ENCODE data around the gene PTPRG. TPM values are rescaled to one million over a fixed set of nuclear protein-coding genes. Genes with fewer than 3 reads are reported as not detected.

PTPRG gene
- total RNA-seq, 1 donor = 148 TPM

GRCh38 chr3:62318365-62318751 lies 757.0 kb downstream of the PTPRG start:
- Histone ChIP-seq H3K9me3 (ENCODE audit: low read depth, low read length) (no peaks in the 10 kb centered on the region), H4K20me1 (ENCODE audit: insufficient read depth, low read length) (no peaks in the 10 kb centered on the region), H2AFZ (ENCODE audit: low read length) (peak overlapping the region; percentile 95), H3K4me2 (ENCODE audit: insufficient read depth, low read length) (peak overlapping the region; percentile 86), H3K79me2 (ENCODE audit: insufficient read depth, low read length) (no peaks in the 10 kb centered on the region), H3K27me3 (ENCODE audit: insufficient read depth, low read length) (no peaks in the 10 kb centered on the region), H3K4me3 (ENCODE audit: insufficient read depth, low read length) (peak overlapping the region; percentile 73), H3K36me3 (ENCODE audit: insufficient read depth, low read length) (no peaks in the 10 kb centered on the region), H3K4me1 (ENCODE audit: insufficient read depth, low read length) (peaks cover 4% of the 10 kb centered on the region), H3K27ac (ENCODE audit: low read depth, low read length) (no peak overlapping the region)
- no peak for TF ChIP-seq CTCF (IDR thresholded peaks at IDR 0.05; ENCODE audit: extremely low read depth, low read depth, low read length)
- no peak for DNase-seq (ENCODE audit: insufficient read length, low spot score, missing footprints)

- no peaks in the 10 kb centered on the region for H4K20me1 ChIP-seq (ENCODE audit: insufficient read depth, low read length)
- TF ChIP-seq CTCF (IDR thresholded peaks at IDR 0.05; ENCODE audit: extremely low read depth, low read depth, low read length) = no peak
- H3K9me3 ChIP-seq (ENCODE audit: low read depth, low read length) = no peaks in the 10 kb centered on the region
- peak overlapping the region; percentile 73 for H3K4me3 ChIP-seq (ENCODE audit: insufficient read depth, low read length)
- H3K36me3 ChIP-seq (ENCODE audit: insufficient read depth, low read length) = no peaks in the 10 kb centered on the region
- DNase-seq (ENCODE audit: insufficient read length, low spot score, missing footprints) = peak; percentile 90
- no peaks in the 10 kb centered on the region for H3K79me2 ChIP-seq (ENCODE audit: insufficient read depth, low read length)
- no peaks in the 10 kb centered on the region for H3K27me3 ChIP-seq (ENCODE audit: insufficient read depth, low read length)
- H3K4me2 ChIP-seq (ENCODE audit: insufficient read depth, low read length) = peak overlapping the region; percentile 86
- peak overlapping the region; percentile 95 for H2AFZ ChIP-seq (ENCODE audit: low read length)
- peak overlapping the region; percentile 14 for H3K27ac ChIP-seq (ENCODE audit: low read depth, low read length)
- H3K4me1 ChIP-seq (ENCODE audit: insufficient read depth, low read length) = peaks cover 4% of the 10 kb centered on the region
Observed at GRCh38 chr3:62318752-62319569, 757.6 kb downstream of the PTPRG start.

GRCh38 chr3:62319570-62320243 lies 758.3 kb downstream of the PTPRG start:
- H3K27ac ChIP-seq (ENCODE audit: low read depth, low read length) = no peak overlapping the region
- H3K9me3 ChIP-seq (ENCODE audit: low read depth, low read length) = no peaks in the 10 kb centered on the region
- H3K4me1 ChIP-seq (ENCODE audit: insufficient read depth, low read length) = peaks cover 4% of the 10 kb centered on the region
- H3K79me2 ChIP-seq (ENCODE audit: insufficient read depth, low read length) = no peaks in the 10 kb centered on the region
- H3K36me3 ChIP-seq (ENCODE audit: insufficient read depth, low read length) = no peaks in the 10 kb centered on the region
- peak overlapping the region; percentile 95 for H2AFZ ChIP-seq (ENCODE audit: low read length)
- no peak for TF ChIP-seq CTCF (IDR thresholded peaks at IDR 0.05; ENCODE audit: extremely low read depth, low read depth, low read length)
- H3K27me3 ChIP-seq (ENCODE audit: insufficient read depth, low read length) = no peaks in the 10 kb centered on the region
- H4K20me1 ChIP-seq (ENCODE audit: insufficient read depth, low read length) = no peaks in the 10 kb centered on the region
- peak overlapping the region; percentile 73 for H3K4me3 ChIP-seq (ENCODE audit: insufficient read depth, low read length)
- DNase-seq (ENCODE audit: insufficient read length, low spot score, missing footprints) = no peak
- peak overlapping the region; percentile 86 for H3K4me2 ChIP-seq (ENCODE audit: insufficient read depth, low read length)

- Histone ChIP-seq H3K36me3 (ENCODE audit: insufficient read depth, low read length) (no peaks in the 10 kb centered on the region), H3K4me1 (ENCODE audit: insufficient read depth, low read length) (peaks cover 4% of the 10 kb centered on the region), H3K27me3 (ENCODE audit: insufficient read depth, low read length) (no peaks in the 10 kb centered on the region), H3K79me2 (ENCODE audit: insufficient read depth, low read length) (no peaks in the 10 kb centered on the region), H3K4me2 (ENCODE audit: insufficient read depth, low read length) (no peak overlapping the region), H3K9me3 (ENCODE audit: low read depth, low read length) (no peaks in the 10 kb centered on the region), H3K4me3 (ENCODE audit: insufficient read depth, low read length) (no peak overlapping the region), H4K20me1 (ENCODE audit: insufficient read depth, low read length) (no peaks in the 10 kb centered on the region), H2AFZ (ENCODE audit: low read length) (no peak overlapping the region), H3K27ac (ENCODE audit: low read depth, low read length) (no peak overlapping the region)
- TF ChIP-seq CTCF (IDR thresholded peaks at IDR 0.05; ENCODE audit: extremely low read depth, low read depth, low read length) = no peak
- DNase-seq (ENCODE audit: insufficient read length, low spot score, missing footprints) = no peak
Observed at GRCh38 chr3:62323241-62323640, 761.9 kb downstream of the PTPRG start.

Measured in osteoblast (primary cell).